Lower lobe of right lung (tissue), 2 donors: ENCODE data around the gene HMG20B. TPM values are rescaled to one million over a fixed set of nuclear protein-coding genes. Genes with fewer than 3 reads are reported as not detected.

Experiments
- ATAC-seq, 2 donors: fragments of 200-7000 bp; cut with Tn5 transposase; one replicate each; pipeline ENCODE4 v1.9.1; 2020 to 2022; ENCODE audit warnings: mild to moderate bottlenecking in 2 of 2, moderate library complexity in 2 of 2
- DNase-seq: peaks from one replicate; pipeline ENCODE4 v3.0.0-alpha.2; 2020
- H3K27ac ChIP-seq: fragments of 200-600 bp; one replicate; pipeline ENCODE4 v1.8.0; 2022
- H3K27me3 ChIP-seq: fragments of 200-600 bp; one replicate; pipeline ENCODE4 v1.8.0; 2022; ENCODE audit warnings: low read depth
- H3K36me3 ChIP-seq: fragments of 200-600 bp; one replicate; pipeline ENCODE4 v1.8.0; 2022; ENCODE audit warnings: mild to moderate bottlenecking
- H3K4me1 ChIP-seq: fragments of 200-600 bp; one replicate; pipeline ENCODE4 v1.8.0; 2022
- H3K4me3 ChIP-seq: fragments of 200-600 bp; one replicate; pipeline ENCODE4 v1.8.0; 2022; ENCODE audit warnings: mild to moderate bottlenecking
- H3K9me3 ChIP-seq: fragments of 200-600 bp; one replicate; pipeline ENCODE4 v1.8.0; 2022
- intact Hi-C: fragments of 100-400 bp; cut with DNase I; formaldehyde crosslinking; loops from one replicate; pipeline ENCODE4 v1.11.0; 2022
- total RNA-seq: library from RNA; stranded (reverse); fragmentation: NEBNext Ultra II Directional; extraction: Animal tissue kit (Norgen Biotek cat#: 25700); gene quantifications from one replicate; pipeline ENCODE4 v1.2.1, GENCODE V29; 2021
- TF ChIP-seq, protein P1 (sequence below): fragments of 200-600 bp; IDR thresholded peaks from one replicate; pipeline ENCODE4 v1.8.0; 2022; ENCODE audit warnings: antibody characterized with exemption, mild to moderate bottlenecking
- donor health status: DM: no; HTN: yes; CAD: no; lungs with severe emphysema.

Gene HMG20B
- total RNA-seq, 1 donor from 2014 or later: 60.9 TPM

DNA sequence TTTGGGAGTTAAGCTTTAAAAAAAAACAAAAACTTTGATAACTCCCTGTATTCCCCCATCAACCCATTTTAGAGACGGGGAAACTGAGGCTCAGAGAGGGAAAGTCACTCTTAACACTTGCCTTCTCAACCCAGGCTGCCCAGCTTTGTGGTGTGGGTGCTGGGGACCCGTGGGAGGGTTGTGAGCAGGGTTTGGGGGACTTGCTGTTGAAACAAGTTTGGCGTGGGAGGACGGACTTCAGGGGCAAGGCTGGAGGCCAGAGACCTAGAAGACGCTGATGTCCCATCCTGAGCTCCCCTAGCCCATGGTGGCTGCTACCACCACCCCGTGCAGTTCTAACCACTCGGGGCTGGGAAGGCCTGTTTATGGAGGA is 54.6 kb downstream of the HMG20B start:
- intact Hi-C loops: no loop called here
- Histone ChIP-seq H3K4me3 (peak overlapping the region; percentile 99), H3K9me3 (no peaks in the 10 kb centered on the region)

More for the DNA sequence above, 54.6 kb downstream of the HMG20B start:
- Histone ChIP-seq H3K27ac (peak overlapping the region; percentile 97), H3K4me1 (peaks cover 19% of the 10 kb centered on the region), H3K36me3 (peaks cover 27% of the 10 kb centered on the region), H3K27me3 (no peaks in the 10 kb centered on the region)
- DNase-seq (no peak), ATAC-seq (no peak)
- TF ChIP-seq, protein P1, sequence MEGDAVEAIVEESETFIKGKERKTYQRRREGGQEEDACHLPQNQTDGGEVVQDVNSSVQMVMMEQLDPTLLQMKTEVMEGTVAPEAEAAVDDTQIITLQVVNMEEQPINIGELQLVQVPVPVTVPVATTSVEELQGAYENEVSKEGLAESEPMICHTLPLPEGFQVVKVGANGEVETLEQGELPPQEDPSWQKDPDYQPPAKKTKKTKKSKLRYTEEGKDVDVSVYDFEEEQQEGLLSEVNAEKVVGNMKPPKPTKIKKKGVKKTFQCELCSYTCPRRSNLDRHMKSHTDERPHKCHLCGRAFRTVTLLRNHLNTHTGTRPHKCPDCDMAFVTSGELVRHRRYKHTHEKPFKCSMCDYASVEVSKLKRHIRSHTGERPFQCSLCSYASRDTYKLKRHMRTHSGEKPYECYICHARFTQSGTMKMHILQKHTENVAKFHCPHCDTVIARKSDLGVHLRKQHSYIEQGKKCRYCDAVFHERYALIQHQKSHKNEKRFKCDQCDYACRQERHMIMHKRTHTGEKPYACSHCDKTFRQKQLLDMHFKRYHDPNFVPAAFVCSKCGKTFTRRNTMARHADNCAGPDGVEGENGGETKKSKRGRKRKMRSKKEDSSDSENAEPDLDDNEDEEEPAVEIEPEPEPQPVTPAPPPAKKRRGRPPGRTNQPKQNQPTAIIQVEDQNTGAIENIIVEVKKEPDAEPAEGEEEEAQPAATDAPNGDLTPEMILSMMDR: no peak

Other genes starting within 250 kb of the HMG20B start
- gene NFIC, start 206.4 kb upstream of the HMG20B start, total RNA-seq: 132 TPM
- gene SMIM24, start 92.4 kb upstream of the HMG20B start, total RNA-seq: not detected
- not detected for gene SMIM44, start 89.5 kb upstream of the HMG20B start, total RNA-seq
- gene DOHH, start 72.3 kb upstream of the HMG20B start, total RNA-seq: 9.9 TPM
- 34.1 TPM for gene FZR1, start 66.6 kb upstream of the HMG20B start, total RNA-seq
- 2.2 TPM for gene TEKTIP1, start 33.8 kb upstream of the HMG20B start, total RNA-seq
- gene MFSD12, start 15.4 kb upstream of the HMG20B start, total RNA-seq: 80.7 TPM
- 4.2 TPM for gene GIPC3, start 12.5 kb downstream of the HMG20B start, total RNA-seq
- gene TBXA2R, start 33.9 kb downstream of the HMG20B start, total RNA-seq: 4.9 TPM
- 20.3 TPM for gene CACTIN, start 53.8 kb downstream of the HMG20B start, total RNA-seq
- gene PIP5K1C, start 127.5 kb downstream of the HMG20B start, total RNA-seq: 43.6 TPM
- 34.4 TPM for gene TJP3, start 135.4 kb downstream of the HMG20B start, total RNA-seq
- 18.2 TPM for gene APBA3, start 188.7 kb downstream of the HMG20B start, total RNA-seq
- 59.4 TPM for gene MRPL54, start 189.7 kb downstream of the HMG20B start, total RNA-seq
- not detected for gene RAX2, start 199.3 kb downstream of the HMG20B start, total RNA-seq
- gene MATK, start 213.4 kb downstream of the HMG20B start, total RNA-seq: 11.3 TPM